NOMO-1 (cell line): ENCODE measurements around the gene IQCE.
A peak's percentile ranks its signal among the peaks of the same experiment; 100 is the strongest.

Experiments
- DNase-seq, 2 experiments: peaks; one replicate each; lab custom pipeline; 2025; ENCODE audit not compliant: unreplicated experiment in 2 of 2; lab: John Stamatoyannopoulos, UW

Gene IQCE

DNA sequence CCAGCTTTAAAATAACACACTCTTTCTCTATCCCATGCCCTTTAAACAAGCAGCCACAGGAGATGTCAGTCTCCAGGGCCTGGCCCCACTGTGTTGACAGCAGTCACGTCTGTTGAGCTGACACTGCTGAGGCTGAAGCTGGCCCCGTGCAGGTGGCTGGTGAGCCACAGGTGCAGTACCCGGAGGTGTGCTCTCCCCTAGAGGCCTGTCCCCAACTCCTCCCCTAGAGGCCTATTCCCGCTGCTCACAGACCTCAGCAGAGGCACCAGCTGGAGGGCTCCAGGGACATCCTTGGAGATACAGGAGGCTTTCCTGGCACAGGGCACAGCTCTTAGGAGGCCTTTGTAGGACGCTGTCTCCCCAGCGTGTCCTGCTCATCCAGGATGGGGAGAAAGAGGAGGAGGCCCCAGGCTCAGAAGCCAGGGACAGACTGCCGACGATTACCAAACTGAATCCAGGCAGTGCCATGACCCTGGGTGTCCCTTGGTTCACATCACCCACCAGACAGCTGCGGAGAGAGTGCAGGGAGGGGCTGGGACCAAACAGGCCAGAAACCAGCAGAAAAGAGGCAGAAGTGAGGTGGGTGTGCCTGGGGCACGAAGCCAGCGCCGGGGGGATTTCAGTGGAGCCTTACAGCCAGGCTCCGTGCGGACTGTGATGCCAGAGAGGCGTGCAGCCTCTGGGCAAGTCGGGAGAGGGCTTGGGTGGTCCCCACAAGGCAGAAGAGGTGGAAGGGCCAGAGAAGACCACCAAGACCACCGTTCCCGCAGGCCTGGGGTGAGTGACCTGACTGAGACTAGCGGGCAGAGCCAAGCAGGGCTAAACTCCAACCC, 54.5 kb downstream of the IQCE start:
- no peak for DNase-seq

DNA sequence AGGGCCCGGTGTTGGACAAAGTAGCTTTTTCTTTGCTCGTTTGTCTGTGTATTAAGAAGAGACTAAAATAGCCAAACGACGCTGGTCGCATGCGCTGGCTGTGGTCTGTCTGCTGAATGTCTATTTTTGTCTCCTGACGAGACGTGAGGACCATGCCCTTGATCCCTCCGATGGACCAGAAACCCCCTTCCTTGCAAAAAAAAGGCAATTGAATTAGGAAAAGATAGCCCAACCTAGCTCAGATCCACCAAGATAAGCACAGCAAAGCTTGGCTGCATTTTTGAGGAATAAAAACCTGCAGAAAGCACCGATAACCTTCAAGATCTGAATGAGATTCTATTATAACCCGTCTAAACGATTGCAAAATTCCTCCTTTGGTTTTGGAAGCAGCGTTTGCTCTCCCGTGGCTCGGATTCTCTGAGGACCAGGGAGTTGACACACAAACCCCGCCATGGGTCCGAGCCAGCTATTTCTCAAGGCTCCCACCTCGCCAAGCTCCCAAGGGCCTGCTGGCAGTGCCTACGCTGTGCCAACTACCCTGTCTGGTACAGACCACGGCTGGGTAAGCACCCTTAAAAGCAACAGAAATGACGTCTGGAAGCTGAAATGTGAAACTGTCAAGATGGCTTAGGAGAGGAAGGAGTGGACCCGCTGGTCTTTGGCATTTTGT, 55.3 kb downstream of the IQCE start:
- peak in 1 of 2 experiments; percentile 43 for DNase-seq

GRCh38 chr7:2614631-2615330, 56.0 kb downstream of the IQCE start:
- no peak for DNase-seq

GRCh38 chr7:2616387-2617324, 57.9 kb downstream of the IQCE start:
- DNase-seq: no peak

DNA sequence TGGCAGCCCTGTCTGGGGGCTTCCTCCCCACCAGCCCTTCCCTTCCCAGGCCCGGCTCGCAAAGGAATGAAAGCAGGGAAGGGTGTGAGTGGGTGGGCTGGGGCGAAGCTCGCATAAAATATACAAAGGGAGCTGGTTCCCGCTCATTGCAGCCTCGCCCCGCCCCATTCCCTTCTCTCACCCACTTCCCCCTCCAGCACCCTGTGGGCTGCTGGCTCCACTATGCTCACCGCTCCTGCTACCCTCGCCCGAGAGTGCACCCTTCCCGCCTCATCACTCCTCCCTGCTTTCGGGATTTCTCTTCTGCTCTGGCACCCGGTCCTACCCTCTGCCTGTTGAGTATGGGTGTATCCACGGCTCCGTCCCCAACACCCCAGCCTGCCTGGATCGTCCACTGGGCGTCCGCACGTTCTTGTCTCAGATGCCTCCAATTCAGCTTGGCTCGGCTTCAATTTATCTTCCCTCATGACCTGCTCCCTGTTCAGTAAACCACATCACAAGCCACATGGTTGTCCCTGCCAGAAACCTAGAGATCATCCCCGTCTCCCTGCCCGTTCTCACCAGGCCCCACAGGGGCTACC, 58.6 kb downstream of the IQCE start:
- DNase-seq: no peak

- no peak for DNase-seq
These were observed 60.3 kb downstream of the IQCE start for GRCh38 chr7:2619116-2619515.

GRCh38 chr7:2621061-2621828, 62.5 kb downstream of the IQCE start:
- no peak for DNase-seq

DNA sequence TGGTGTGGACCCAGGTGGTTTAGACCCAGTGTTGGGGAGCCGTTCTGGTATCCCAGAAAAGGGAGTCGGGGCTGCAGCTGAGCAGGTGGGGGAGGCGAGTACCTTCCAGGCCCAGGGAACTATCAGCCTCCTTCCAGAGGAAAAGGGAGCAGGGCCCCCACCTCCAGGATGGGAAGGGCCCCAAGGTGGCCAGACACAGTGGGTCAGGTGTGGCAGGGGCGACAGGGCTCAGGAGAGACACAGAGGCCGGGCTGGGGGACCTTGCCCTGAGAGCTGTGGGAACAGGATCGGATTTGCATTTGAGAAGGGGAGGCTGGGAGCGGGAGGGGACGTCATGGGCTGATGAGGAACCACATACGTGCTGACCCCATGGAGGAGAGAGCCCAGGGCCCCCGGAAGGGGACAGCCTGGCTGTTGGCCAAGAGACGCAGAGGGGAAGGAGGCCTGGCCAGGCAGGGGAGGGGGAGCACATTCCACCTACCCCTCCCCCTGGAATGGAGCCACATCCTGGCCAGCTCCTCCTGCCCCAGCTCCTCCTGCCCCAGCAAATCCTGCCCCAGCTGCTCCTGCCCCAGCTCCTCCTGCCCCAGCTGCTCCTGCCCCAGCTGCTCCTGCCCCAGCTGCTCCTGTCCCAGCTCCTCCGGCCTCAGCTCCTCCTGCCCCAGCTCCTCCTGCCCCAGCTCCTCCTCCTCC, 63.3 kb downstream of the IQCE start:
- DNase-seq: no peak

GRCh38 chr7:2622869-2623697, 64.3 kb downstream of the IQCE start:
- no peak for DNase-seq

GRCh38 chr7:2623698-2624014, 64.9 kb downstream of the IQCE start:
- DNase-seq: no peak

GRCh38 chr7:2624293-2624886, 65.6 kb downstream of the IQCE start:
- DNase-seq: no peak

GRCh38 chr7:2626498-2627117, 67.8 kb downstream of the IQCE start:
- no peak for DNase-seq

GRCh38 chr7:2627258-2628129, 68.7 kb downstream of the IQCE start:
- no peak for DNase-seq

DNA sequence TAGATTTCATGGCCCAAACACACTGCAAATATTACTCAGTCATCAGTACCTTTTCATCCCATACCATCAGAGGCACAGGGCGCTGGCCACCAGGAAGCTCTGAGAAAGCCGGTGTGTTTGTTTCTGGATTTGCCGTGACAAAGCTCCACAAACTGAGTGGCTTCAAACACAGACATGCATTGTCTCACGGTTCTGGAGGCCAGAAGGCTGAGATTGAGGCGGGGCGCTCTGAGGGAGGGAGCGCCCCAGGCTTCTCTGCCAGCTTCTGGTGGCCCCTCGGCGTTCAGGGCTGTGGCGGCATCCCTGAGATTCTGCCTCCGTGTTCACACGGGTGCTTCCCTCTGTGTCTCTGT, 69.3 kb downstream of the IQCE start:
- no peak for DNase-seq

GRCh38 chr7:2628891-2629290, 70.1 kb downstream of the IQCE start:
- DNase-seq: no peak
